Panc1 (cell line): ENCODE measurements around the gene KNSTRN.

ENCODE experiments used
- POLR2AphosphoS5 ChIP-seq: IDR thresholded peaks from 2 replicates; pipeline ENCODE4 v1.6.1; 2012; ENCODE audit warnings: mild to moderate bottlenecking, low read depth, low read length, moderate library complexity
- REST ChIP-seq, 2 experiments: IDR thresholded peaks; 2 replicates each; pipeline ENCODE4 v1.6.1; 2011 to 2012; ENCODE audit warnings: low read depth in 2 of 2, control low read depth in 1 of 2, low read length in 1 of 2, mild to moderate bottlenecking in 1 of 2, moderate library complexity in 1 of 2; ENCODE audit not compliant: insufficient read depth in 1 of 2
- TCF7L2 ChIP-seq: IDR thresholded peaks from 2 replicates; pipeline ENCODE4 v1.6.1; 2011; ENCODE audit warnings: mild to moderate bottlenecking, low read depth, low read length, inconsistent platforms
- TF ChIP-seq, protein P1 (sequence below): fragments of 450-650 bp; IDR thresholded peaks from 2 replicates; pipeline ENCODE4 v1.5.1; 2017; ENCODE audit warnings: mild to moderate bottlenecking

- TF ChIP-seq, protein P1, sequence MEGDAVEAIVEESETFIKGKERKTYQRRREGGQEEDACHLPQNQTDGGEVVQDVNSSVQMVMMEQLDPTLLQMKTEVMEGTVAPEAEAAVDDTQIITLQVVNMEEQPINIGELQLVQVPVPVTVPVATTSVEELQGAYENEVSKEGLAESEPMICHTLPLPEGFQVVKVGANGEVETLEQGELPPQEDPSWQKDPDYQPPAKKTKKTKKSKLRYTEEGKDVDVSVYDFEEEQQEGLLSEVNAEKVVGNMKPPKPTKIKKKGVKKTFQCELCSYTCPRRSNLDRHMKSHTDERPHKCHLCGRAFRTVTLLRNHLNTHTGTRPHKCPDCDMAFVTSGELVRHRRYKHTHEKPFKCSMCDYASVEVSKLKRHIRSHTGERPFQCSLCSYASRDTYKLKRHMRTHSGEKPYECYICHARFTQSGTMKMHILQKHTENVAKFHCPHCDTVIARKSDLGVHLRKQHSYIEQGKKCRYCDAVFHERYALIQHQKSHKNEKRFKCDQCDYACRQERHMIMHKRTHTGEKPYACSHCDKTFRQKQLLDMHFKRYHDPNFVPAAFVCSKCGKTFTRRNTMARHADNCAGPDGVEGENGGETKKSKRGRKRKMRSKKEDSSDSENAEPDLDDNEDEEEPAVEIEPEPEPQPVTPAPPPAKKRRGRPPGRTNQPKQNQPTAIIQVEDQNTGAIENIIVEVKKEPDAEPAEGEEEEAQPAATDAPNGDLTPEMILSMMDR = no peak
- TF ChIP-seq POLR2AphosphoS5 (no peak), REST (IDR thresholded peaks at IDR 0.05; ENCODE audit: insufficient read depth in 1 of 2, low read depth in 2 of 2, low read length in 1 of 2) (no peak), TCF7L2 (no peak)
Measured at GRCh38 chr15:40414816-40415215, 32.3 kb downstream of the KNSTRN start.
